ENCODE measurements around the gene MYH14.

The MYH14 gene

GRCh38 chr19:50202386-50202785 is 1.0 kb upstream of the MYH14 start:
- TF ChIP-seq POLR2A (IDR thresholded peaks at IDR 0.05; ENCODE audit: extremely low read depth, insufficient read length) (no peak), CTCF (IDR thresholded peaks at IDR 0.05; ENCODE audit: low read depth, low read length) (no peak), MAX (IDR thresholded peaks at IDR 0.05; ENCODE audit: low read depth, low read length) (no peak), MYC (IDR thresholded peaks at IDR 0.05; ENCODE audit: low read depth, low read length) (no peak)
- H3K4me3 ChIP-seq (ENCODE audit: low read depth, low read length) = no peak overlapping the region
- DNase-seq (ENCODE audit: low read depth) = no peak

GRCh38 chr19:50202962-50203280 is 501 bp upstream of the MYH14 start:
- no peak for TF ChIP-seq CTCF (IDR thresholded peaks at IDR 0.05; ENCODE audit: low read depth, low read length)
- no peak for TF ChIP-seq MAX (IDR thresholded peaks at IDR 0.05; ENCODE audit: low read depth, low read length)
- no peak for TF ChIP-seq MYC (IDR thresholded peaks at IDR 0.05; ENCODE audit: low read depth, low read length)
- no peak for TF ChIP-seq POLR2A (IDR thresholded peaks at IDR 0.05; ENCODE audit: extremely low read depth, insufficient read length)
- DNase-seq (ENCODE audit: low read depth) = no peak
- no peak overlapping the region for H3K4me3 ChIP-seq (ENCODE audit: low read depth, low read length)

- H3K4me3 ChIP-seq (ENCODE audit: low read depth, low read length) = no peak overlapping the region
- no peak for DNase-seq (ENCODE audit: low read depth)
- no peak for TF ChIP-seq CTCF (IDR thresholded peaks at IDR 0.05; ENCODE audit: low read depth, low read length)
- no peak for TF ChIP-seq MAX (IDR thresholded peaks at IDR 0.05; ENCODE audit: low read depth, low read length)
- TF ChIP-seq MYC (IDR thresholded peaks at IDR 0.05; ENCODE audit: low read depth, low read length) = no peak
- TF ChIP-seq POLR2A (IDR thresholded peaks at IDR 0.05; ENCODE audit: extremely low read depth, insufficient read length) = no peak
These were observed 633 bp downstream of the MYH14 start for GRCh38 chr19:50204081-50204428.

DNA sequence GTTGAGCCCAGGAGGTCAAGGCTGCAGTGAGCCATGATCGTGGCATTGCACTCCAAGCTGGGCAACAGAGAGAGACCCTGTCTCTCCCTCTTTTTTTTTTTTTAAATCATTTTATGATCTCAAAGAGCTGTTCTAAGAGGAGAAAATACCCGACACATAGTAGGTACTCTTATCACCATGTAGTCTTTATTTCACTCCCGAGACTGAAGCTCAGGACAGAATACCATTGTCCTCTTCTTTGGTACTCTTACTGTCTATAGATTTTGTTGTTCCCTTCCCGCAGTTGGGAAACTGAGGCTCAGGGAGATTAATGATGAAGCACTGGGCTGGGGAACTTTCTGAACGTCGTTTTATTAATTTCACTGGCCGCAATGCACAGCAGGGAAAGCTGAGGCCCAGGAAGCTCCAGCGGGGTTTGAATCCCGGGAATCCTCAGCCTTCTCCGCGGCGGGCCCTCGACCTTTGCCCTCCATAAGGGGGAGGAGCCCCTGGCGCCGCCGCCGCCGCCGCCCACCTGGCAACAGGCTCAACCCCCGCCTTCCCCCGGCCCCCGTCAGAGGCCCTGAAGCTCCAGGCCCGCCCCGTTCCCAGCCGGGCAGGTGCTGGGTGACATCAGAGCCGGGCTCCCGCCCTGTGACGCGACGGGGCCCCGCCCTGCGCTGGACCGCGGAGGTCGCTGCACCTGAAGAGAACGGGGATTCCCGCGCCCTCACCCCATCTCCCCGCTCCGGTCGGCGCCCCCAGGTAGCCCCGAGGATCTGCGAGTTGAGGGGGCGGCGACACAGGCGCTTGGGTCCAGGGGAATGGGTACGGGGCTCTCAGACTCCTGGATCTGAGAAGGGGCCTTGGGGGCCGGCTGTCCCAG is 1.6 kb downstream of the MYH14 start:
- TF ChIP-seq MYC (IDR thresholded peaks at IDR 0.05; ENCODE audit: low read depth, low read length) (no peak), MAX (IDR thresholded peaks at IDR 0.05; ENCODE audit: low read depth, low read length) (no peak), POLR2A (IDR thresholded peaks at IDR 0.05; ENCODE audit: extremely low read depth, insufficient read length) (no peak), CTCF (IDR thresholded peaks at IDR 0.05; ENCODE audit: low read depth, low read length) (no peak)
- DNase-seq (ENCODE audit: low read depth) = no peak
- no peak overlapping the region for H3K4me3 ChIP-seq (ENCODE audit: low read depth, low read length)

GRCh38 chr19:50205681-50206138 is 2.3 kb downstream of the MYH14 start:
- no peak overlapping the region for H3K4me3 ChIP-seq (ENCODE audit: low read depth, low read length)
- DNase-seq (ENCODE audit: low read depth) = no peak
- TF ChIP-seq CTCF (IDR thresholded peaks at IDR 0.05; ENCODE audit: low read depth, low read length) (no peak), POLR2A (IDR thresholded peaks at IDR 0.05; ENCODE audit: extremely low read depth, insufficient read length) (no peak), MAX (IDR thresholded peaks at IDR 0.05; ENCODE audit: low read depth, low read length) (no peak), MYC (IDR thresholded peaks at IDR 0.05; ENCODE audit: low read depth, low read length) (no peak)
